HG03108 (cell line): ENCODE data around the gene DDX51.

ENCODE experiments used
- ATAC-seq: cut with Tn5 transposase; IDR thresholded peaks from one replicate; pipeline ENCODE4 v1.9.1; 2021; ENCODE audit warnings: moderate library complexity; ENCODE audit not compliant: unreplicated experiment

The DDX51 gene, protein sequence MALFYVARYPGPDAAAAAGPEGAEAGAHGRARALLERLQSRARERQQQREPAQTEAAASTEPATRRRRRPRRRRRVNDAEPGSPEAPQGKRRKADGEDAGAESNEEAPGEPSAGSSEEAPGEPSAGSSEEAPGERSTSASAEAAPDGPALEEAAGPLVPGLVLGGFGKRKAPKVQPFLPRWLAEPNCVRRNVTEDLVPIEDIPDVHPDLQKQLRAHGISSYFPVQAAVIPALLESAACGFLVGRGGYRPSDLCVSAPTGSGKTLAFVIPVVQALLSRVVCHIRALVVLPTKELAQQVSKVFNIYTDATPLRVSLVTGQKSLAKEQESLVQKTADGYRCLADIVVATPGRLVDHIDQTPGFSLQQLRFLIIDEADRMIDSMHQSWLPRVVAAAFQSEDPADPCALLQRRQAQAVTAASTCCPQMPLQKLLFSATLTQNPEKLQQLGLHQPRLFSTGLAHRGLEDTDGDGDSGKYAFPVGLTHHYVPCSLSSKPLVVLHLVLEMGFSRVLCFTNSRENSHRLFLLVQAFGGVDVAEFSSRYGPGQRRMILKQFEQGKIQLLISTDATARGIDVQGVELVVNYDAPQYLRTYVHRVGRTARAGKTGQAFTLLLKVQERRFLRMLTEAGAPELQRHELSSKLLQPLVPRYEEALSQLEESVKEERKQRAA

DNA sequence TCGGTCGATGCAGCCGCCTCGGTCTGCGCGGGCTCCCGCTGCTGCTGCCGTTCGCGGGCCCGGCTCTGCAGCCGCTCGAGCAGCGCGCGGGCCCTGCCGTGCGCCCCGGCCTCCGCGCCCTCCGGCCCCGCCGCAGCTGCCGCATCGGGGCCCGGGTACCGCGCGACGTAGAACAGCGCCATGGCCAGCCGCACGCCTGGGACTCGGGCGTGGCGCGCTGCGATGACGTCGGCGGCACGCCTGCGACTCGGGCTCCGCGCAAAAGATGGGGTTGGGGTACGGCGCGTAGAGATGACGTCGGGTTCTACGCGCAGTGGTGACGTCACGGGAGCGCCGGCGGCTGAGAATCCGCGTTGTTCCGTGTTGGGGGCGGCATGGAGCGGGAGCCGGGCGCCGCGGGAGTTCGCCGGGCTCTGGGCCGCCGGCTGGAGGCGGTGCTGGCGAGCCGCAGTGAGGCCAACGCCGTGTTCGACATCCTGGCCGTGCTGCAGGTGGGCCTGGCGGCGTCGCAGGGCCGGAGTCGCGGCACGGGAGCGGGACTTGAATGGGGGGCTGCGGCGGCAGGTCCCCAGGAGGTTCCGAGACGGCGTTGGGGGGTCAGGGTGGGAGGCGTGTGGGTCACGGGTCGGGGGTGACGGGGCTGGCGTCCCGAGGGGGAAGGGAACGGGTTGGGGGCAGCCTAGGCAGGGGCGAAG, at the start of gene DDX51, which contains the start of gene NOC4L:
Gene DDX51, minus strand, starts transcription at position 205 of the 695 bp plus-strand sequence. Its CDS starts 23 bp downstream, at position 182.
Gene NOC4L, plus strand, starts transcription at position 343 of the 695 bp plus-strand sequence. Its CDS starts 32 bp downstream, at position 375.
- peak; percentile 82 for ATAC-seq

DNA sequence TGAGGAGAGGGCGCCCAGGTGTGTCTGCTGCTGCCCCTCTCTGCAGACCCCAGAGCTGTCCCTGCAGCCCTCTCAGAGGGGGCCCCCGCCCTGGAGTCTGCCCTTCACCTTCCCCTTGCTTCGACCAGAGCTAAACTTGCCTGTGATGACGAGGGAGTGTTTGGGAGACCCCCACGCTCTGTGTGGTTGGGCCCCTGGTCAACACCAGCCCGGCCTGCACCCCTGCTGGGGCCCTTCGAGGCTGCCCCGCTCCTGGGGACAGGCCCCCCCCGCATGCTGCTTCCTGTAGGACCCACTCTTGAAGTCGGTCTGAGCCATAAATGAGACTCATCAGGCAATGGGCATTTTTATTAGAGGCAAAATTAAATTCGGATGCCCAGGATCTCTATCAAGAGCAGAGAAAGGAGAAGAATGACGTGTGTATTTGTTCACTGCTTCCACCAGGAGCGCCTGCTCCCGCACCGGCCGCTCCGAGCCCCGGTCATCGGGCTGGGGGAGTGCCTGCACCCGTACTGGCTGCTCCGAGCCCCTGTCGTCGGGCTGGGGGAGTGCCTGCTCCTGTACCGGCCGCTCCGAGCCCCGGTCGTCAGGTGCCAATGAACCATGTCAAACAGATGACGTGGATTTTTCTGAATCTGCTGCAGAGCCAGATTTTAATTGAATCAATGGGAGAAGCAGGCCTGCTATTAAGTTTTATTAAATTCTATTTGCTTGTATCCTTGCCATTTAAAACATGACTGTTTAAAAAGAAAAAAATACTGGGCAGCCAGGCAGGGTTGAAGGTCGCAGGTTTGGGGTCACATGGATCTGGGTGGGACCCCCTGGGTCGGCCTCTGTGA, 47.8 kb upstream of the DDX51 start:
- ATAC-seq, result no peak

DNA sequence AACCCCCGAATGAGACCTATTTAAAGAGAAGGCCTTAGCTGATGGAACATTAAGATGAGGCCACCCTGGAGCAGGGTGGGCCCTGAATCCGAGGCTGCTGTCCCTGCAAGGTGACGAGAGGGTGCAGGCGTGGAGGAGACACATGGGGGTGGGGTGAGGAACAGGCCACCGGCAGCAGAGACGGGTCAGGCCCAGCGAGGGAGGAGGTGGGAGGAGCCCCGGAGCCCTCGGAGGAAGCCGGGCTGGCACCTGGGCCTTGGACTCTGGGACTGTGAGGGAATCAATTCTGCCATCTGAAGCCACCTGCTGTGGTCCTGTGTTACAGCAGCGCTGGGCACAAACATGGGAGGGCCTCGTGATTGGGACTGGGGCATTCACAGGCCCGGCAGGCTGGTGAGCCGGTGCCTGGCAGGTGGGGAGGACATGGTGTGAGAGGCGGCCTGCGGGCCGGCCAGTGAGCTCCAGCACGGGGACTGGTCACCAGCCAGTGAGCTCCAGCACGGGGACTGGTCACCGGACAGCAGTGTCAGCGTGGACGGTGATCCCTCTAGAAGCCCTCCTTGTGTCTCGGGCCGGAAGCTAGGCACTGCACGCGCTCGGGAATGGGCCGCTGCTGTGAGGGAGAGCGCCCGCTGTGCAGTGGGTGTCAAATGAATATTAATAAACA, 46.8 kb upstream of the DDX51 start:
- ATAC-seq, result no peak

DNA sequence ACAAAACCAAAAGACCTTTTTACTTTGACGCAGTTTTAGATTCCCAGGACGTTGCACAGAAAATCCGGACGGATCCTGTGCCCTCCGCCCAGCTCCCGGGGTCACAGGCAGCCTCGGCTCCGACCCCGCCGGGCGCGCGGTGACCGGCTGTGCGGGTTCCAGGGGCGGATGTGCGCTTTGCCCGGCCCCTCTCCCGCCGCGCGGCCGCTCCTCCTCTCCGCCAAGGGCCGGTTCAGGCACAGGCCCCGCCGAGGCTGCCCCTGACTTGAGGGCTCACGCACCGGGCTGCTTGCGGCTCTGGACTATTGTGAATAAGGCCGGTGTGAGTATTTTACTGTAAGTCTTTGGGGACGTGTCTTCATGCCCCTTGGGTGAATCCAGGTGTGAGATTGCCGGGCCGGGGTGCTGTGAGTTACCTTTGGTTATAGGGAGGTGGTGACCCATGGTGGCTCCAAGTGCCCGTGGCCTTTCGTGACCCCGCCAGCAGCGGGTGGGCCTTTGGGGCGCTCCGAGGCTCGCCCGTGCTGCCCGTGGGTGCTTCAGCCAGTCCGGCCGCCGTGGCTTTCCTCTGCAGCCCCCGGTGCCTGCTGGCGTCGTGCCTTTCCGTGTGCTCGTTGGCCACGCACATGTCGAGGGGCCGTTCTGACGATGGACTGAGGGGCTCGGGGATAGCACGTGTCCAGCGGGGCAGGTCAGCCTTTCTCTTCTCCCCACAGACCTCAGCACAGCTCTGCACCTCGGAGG, 46.1 kb upstream of the DDX51 start:
- ATAC-seq, result no peak

DNA sequence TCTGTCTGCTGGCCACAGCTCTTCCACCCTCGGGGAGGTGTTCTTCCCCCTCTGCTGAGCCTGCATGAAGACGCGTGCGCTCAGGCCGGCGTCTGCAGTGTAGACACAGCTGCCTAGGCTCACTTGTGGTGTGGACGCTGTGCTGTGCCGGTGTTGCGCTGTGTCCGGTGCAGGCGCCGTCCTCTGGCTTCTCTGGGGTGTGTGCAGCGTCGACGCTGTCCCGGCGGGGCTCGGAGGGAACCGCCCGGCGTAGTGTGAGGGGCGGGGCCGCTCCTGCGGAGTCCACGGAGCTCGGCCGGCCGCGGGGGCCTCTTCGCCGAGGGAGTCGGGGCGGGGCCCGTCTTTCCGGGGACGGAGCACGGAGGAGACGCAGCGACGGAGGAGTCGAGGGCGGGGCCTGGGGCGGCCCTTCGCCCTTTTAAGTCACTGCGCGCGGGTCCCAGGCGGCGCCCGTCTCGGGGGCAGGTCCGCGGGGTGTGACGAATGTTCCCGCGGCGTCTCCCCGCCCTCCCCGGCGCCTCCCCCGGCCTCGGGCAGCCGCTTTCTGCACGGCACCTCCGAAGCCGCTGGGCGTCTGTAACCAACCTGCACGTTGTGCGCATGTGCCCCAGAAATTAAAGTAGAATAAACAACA, 45.4 kb upstream of the DDX51 start:
- peak; percentile 94 for ATAC-seq

DNA sequence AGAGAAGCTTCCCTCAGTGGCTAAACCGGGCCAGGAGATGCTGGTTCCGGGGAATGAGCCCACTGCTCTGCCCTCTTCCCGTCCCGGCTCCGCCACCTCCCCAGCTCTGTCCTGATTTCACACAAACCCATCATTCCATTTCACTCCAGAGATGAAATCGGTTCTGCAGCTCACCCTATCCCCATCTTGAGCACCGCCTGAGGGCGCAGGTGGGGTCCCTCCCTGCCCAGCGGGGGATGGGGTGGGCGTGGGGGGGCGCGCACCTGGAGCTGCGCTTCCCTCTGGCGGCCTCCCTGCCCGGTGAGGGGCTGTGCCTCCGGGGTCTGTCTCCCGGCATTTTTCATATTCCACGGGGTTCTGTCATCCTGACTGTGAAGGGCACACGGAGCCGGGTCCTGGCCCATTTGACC, 44.8 kb upstream of the DDX51 start:
- ATAC-seq, result no peak

DNA sequence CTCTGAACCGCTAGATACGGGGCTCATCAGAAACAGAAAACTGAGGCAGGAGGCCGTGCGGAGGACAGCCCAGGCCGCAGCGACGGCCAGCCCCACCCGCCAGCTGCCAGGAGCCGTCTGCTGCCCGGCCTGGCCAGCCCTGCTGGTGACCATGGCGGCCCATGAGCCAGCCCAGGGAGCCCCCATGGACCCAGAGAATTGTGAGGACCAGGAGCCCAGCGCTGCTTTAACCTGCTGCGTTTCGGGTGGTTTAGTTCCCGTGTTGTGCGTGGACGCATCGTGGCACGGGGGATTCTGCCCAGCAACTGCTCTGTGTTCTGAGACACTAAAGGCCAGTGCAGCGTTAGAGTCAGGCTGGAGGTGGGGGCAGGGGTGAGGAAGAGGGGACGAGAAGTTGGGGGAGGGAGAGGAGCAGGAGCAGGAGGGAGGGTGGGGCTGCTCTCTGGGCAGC, 44.4 kb upstream of the DDX51 start:
- no peak for ATAC-seq

DNA sequence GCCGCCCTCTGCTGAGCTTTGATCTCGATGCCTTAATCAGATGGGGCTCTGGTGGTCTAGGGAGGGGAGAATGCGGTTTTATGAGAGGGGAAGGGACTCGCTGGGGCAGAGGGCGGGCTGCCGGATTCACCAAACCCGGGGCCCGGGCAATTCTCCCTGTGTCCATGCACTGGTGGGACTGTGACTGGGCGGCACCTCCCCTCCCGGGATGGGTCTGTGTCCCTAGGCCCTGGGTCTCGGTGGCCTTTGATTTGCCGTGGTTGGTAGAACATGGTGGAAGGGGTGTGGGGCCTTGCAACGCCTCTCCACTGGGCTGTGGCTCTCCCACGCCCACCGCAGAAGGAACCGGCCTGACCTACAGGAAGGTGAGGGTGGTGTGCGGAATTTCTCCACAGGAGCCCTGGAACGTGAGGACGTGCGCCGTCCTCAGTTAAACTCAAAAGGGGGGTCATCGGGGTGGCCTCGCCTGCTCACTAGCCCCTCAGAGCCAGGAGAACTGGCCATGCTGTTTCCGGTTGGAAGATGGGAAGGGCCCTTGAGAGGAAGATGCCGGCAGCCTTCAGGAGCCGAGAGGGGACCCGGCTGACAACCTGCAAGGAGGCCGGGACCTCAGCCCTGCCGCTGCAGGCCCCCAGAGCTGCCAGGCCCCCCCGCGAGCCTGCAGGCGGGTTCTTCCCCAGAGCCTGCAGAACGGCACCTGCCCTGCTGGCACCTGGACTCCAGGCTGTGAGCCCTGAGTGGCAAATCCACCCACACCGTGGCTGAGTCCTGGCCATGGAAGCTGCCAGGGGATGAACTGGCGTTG, 43.7 kb upstream of the DDX51 start:
- ATAC-seq, result no peak

DNA sequence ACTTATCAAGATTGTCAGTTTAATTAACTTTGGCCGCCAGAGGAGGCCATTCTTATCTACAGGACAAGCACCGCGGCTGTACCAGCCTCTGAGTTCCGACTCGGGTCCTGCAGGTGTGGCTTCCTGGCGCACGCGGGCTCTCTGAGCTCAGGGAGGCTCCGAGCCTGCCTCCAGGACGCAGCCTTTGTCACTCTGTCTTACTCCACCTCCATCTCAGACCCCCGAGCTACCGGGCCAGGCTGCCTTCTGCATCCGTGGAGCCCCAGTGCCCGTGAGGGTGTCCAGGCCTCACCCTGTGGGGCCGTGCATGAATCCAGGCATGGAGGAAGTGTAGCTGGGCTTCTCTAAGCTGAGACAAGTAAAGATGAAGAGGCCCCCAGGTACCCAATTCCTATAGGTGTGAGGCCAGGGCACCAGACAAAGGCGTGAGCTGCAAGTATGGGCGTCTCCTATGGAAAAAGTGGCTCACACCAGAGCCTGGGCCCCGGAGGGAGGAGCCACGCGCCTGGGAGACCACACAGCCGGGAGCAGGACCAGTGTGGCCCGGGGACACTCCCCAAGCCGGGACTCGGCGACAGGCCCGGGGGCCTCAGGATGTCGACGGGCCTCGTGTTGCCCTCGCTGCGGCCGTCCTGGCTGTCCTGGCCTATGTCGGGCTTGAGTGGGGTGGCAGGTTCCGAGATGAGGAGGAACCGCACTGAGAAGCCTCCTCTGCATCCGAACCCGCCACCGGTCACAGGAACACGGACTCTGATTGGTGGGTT, 42.9 kb upstream of the DDX51 start:
- no peak for ATAC-seq

DNA sequence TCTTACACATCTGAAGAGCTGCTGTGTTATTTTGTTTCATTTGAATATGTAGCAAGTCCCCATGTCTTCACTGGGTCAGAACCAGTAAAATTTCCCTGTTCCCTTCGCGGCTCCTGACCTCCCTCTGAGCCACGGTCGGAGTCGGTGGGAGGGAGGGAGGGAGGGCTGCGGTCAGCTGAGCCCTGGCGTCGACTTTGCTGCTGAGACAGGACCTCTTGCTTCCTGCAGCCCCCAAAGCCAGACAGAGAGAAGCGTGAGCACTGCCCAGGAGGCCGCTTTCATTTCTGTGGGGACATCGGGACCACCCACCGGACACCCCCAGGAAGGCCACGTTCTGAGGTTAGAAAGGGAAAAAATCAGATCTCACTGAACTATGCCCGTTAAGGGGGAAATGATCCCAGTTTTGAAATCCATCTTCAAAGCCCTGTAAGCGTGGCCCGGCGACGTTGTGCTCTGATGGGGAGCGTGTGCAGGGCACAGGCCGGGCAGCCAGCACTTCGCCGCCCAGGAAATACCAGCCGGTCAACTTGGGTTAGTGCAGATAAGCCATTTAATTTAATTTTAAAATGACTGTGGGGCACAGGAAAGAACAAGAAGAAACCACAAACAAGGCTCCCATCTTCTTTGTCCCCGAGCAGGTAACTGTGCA, 42.2 kb upstream of the DDX51 start:
- no peak for ATAC-seq

DNA sequence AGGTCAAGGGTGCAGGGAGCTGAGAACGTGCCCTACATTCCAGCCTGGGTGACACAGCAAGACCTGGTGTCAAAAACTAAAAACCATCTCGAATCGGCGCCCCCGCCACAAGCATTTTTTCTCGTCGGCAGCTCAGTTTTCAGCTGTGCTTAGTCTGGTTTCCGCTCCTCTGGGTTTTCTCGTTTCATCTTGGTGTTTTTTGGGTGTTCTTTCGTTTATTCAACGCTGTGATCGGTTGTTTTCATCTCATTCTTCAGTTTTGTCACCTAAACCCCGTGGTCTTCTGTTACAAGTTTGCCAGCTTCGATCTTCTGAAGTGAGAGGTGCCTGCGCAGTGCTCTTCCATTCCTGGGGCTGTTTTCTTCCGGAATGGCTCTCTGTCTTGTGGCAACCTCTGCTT, 41.6 kb upstream of the DDX51 start:
- no peak for ATAC-seq

DNA sequence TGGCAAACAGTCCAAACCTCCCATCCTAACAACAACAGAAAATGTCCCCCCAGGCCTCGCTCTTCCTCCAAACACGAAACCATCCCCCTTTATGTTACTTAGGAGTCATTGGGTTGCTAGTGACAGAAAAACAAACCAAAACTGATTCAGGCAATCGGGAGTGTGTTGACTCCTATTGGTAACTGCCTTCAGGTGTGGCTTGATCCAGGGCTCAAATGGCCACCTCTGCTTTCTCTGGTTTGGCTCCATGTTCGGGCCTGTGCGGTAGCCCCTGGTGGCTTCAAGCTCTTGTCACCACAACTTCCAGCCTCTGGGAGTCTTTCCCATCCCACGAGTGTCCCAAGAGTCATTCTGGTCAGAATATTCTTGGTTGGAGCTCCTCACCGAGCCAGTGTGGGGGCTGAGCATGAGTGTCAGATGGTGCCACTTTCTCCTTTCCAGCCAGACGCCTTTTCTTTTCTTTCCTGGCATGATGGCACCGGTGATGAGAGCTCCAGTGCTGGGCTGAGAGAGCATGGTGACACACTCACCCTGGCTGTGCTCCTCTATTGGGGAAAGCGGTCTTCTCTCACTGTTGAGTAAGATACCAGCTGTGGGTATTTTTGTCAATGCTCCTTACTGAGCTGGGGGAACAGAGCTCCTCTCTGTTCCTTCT, 38.7 kb upstream of the DDX51 start:
- no peak for ATAC-seq

DNA sequence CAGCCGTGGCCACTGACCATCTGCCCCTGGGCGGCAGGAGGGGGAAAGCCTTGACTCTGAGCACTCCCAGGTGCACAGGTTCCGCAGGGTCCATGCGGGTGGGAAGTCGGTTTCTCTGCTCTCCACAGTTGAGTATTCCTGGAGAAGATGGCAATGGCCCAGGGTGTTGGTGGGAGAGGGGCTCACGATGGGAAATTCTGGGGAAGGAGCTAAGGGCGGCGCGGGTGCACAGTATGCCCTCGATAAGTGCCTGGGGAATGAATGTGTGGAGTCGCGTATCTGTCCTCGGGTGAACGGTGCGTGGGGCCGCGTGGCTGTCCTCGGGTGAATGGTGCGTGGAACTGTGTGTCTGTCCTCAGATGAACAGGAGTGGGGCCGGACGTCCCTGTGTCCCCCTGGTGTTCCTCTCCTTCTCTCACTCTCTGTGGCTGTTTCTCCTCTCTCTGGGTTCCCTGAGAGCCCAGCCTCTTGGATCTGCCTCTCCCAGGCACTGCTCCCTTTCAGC, 38.1 kb upstream of the DDX51 start:
- ATAC-seq, result no peak

DNA sequence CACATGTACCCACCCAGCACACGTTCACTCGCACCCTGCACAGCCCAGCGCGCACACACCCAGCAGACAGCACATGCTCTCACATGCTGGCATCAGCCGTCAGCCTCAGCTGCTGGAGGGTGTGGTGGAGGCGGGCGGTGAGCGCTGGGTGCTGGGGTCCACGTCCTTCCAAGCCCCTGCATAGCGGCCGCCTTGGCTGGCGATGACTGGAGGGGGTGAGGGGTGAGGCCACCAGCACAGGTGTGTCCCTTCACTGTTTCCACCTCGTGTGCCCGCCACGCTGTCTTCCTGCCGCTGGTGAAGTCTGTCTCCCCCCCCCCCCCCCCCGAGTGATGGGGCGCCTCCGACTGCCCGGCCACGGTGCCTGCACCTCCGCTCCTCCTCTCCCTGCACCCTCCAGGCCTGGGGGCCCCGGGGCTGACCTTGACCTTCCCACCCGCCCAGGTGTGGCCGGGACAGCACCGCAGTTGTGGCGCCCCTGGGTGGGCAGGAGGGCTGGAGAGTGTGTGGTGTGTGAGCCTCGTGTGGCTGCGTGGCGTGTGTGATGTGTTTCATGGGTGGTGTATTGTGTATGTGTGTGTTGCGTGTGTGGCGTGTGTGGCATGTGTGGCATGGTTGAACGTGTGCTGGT, 37.6 kb upstream of the DDX51 start:
- ATAC-seq, result no peak

DNA sequence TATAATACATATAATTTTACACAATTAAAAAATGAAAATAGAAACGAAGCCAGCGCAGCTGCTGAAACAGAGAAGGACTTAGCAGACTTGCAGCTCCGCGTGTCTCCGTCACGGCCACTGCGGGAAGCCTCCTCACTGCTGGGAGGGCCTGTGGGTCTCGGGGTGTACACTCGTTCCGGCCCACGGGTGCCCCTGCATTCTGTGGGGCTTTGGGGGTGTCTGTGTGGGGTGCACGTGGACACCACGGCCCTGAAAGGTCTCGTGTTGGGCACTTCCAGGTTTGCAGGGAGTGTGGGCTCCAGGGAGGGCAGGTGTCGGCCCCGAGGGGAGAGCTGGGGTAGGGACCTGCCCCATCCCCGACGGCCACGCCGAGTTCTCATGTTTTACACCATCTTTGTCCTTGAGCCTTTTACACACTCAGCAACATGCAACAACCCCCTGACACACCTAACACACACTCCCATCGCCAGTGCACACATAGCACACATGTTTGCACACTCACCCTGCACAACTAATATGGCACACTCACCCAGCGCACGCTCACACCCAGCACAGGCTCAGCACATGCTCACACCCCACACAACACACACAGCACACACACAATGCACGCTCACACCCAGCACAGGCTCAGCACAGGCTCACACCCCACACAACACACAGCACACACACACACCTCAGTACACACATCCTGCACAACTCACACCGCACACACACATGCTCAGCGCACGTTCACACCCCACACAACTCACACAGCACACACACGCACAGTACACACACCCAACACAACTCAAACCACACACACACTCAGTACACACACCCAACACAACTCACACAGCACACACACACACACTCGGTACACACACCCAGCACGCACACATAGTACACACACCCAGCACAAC, 36.8 kb upstream of the DDX51 start:
- ATAC-seq, result no peak
